Neural progenitor cell (in vitro differentiated cells): ENCODE measurements around the gene JMJD4. TPM values are rescaled to one million over a fixed set of nuclear protein-coding genes. Genes with fewer than 3 reads are reported as not detected.

ENCODE experiments used
- DNase-seq: peaks from one replicate; pipeline ENCODE4 v3.0.0-alpha.2; 2016; ENCODE audit warnings: low spot score
- H2AFZ ChIP-seq: fragments of 200-600 bp; sonication (generic); replicated peaks from 2 replicates; pipeline ENCODE4 v1.6.1; 2016; ENCODE audit warnings: antibody characterized with exemption
- H3F3A ChIP-seq: fragments of 200-600 bp; sonication (generic); 2 replicates; pipeline ENCODE4 v1.6.1; 2016; ENCODE audit warnings: antibody characterized with exemption, low read depth
- H3K27ac ChIP-seq: fragments of 200-600 bp; sonication (generic); 2 replicates; pipeline ENCODE4 v1.5.1; 2016; ENCODE audit warnings: mild to moderate bottlenecking
- H3K27me3 ChIP-seq: fragments of 200-600 bp; sonication (generic); 2 replicates; pipeline ENCODE4 v1.6.1; 2016; ENCODE audit warnings: mild to moderate bottlenecking, moderate library complexity
- H3K36me3 ChIP-seq: fragments of 200-600 bp; sonication (generic); 2 replicates; pipeline ENCODE4 v1.5.1; 2016
- H3K4me1 ChIP-seq: fragments of 200-600 bp; sonication (generic); 2 replicates; pipeline ENCODE4 v1.6.1; 2016; ENCODE audit warnings: mixed run types
- H3K4me2 ChIP-seq: fragments of 200-600 bp; sonication (generic); 2 replicates; pipeline ENCODE4 v1.6.1; 2016
- H3K4me3 ChIP-seq: fragments of 200-600 bp; sonication (generic); 2 replicates; pipeline ENCODE4 v1.5.1; 2016
- H3K79me2 ChIP-seq: fragments of 200-600 bp; sonication (generic); 2 replicates; pipeline ENCODE4 v1.6.1; 2016; ENCODE audit warnings: low read depth
- H3K9ac ChIP-seq: fragments of 200-600 bp; sonication (generic); 2 replicates; pipeline ENCODE4 v1.6.1; 2016
- H3K9me3 ChIP-seq: fragments of 200-600 bp; sonication (generic); 2 replicates; pipeline ENCODE4 v1.5.1; 2016; ENCODE audit warnings: low read depth
- H4K20me1 ChIP-seq: fragments of 200-600 bp; sonication (generic); 2 replicates; pipeline ENCODE4 v1.6.1; 2016; ENCODE audit warnings: low read depth
- H3K27ac Mint-ChIP-seq: 3 replicates; pipeline ENCODE4 v1.8.0; 2021; ENCODE audit warnings: mixed read lengths
- H3K27me3 Mint-ChIP-seq: 2 replicates; pipeline ENCODE4 v1.8.0; 2022; ENCODE audit warnings: low read depth, mild to moderate bottlenecking, inconsistent platforms, moderate library complexity, mixed read lengths; ENCODE audit not compliant: insufficient read depth
- H3K36me3 Mint-ChIP-seq: 3 replicates; pipeline ENCODE4 v1.8.0; 2021; ENCODE audit warnings: mixed read lengths
- H3K4me1 Mint-ChIP-seq: 3 replicates; pipeline ENCODE4 v1.8.0; 2021; ENCODE audit warnings: mixed read lengths
- H3K4me3 Mint-ChIP-seq: 3 replicates; pipeline ENCODE4 v1.8.0; 2021; ENCODE audit warnings: mild to moderate bottlenecking, moderate library complexity, mixed read lengths
- H3K9me3 Mint-ChIP-seq: 3 replicates; pipeline ENCODE4 v1.8.0; 2020; ENCODE audit warnings: mixed read lengths
- EZH2 ChIP-seq: fragments of 200-600 bp; sonication (generic); IDR thresholded peaks from 2 replicates; pipeline ENCODE4 v1.6.1; 2017; ENCODE audit warnings: antibody characterized with exemption, mild to moderate bottlenecking, moderate library complexity
- EZH2phosphoT487 ChIP-seq: fragments of 200-600 bp; sonication (generic); IDR thresholded peaks from 2 replicates; pipeline ENCODE4 v1.6.1; 2017; ENCODE audit warnings: antibody characterized with exemption
- total RNA-seq: library from RNA; depleted of rRNA; stranded (reverse); fragments of >200 nt; gene quantifications from 2 replicates; pipeline ENCODE4 v1.2.3, GENCODE V29; 2015; ENCODE audit warnings: low replicate concordance
- TF ChIP-seq, protein P1 (sequence below): fragments of 200-600 bp; sonication (generic); IDR thresholded peaks from 2 replicates; pipeline ENCODE4 v1.5.1; 2017; ENCODE audit warnings: antibody characterized with exemption, mild to moderate bottlenecking

Gene JMJD4
- total RNA-seq, 1 donor from 2014 or later, result 7.5 TPM

DNA sequence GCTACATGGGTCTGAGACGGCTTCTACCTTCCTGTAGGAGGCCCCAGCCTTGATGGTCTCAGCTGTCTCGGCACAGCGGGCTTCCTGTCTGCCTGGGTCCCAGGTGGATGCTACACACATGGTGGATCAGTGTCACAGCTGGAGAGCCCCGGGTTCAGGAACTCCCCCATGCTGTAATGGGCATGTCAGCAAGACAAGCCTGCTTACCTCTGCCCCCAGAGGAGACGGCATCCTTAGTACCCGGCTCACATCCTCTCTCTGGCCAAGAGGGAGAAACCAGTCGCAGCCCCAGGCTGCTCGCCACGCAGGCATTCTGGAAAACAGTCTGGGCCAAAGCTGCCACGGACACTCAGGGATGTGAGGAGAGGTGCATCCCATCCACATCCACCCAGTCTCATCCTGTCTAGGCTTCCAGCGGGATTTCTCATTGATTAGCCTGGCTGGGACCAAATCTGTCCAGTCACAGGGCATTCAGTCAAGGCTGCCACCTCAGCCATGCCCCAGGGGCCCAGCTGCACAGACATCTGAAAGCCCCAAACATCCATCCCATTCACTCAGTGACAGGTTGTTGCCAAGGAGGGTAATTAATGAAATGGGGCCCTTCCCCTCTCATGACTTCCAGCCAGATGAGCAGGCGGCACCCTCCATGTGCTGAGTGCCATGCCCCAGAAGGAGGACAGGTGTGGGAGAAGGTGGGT lies 10.6 kb upstream of the JMJD4 start:
- peaks cover 4% of the 10 kb centered on the region for H3K36me3 Mint-ChIP-seq
- H3K79me2 ChIP-seq, result peaks cover 81% of the 10 kb centered on the region

DNA sequence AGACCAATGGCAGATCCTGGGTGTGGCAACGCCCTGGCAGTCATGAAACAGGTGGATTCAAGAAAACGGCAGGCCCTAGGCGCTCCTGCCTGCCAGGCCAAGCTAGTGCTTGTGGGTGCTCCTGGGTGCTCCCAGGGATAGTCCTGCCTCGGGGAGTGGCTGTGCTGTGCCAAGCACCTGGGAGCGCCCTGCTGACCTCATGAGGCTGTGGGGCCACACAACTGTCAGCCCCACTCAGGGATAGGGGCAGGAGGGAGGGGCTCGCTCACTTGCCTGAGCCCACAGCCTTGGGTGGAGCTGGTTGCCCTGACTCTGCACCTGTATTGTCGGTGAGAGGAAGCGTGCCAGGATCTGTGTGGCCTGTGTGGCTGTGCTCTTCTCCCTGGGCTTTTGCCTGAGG lies 9.6 kb upstream of the JMJD4 start:
- H3K4me1 Mint-ChIP-seq, result peaks cover 3% of the 10 kb centered on the region
- H3K36me3 Mint-ChIP-seq, result peaks cover 6% of the 10 kb centered on the region
- Histone ChIP-seq H3K4me2 (no peak overlapping the region), H2AFZ (no peak overlapping the region), H3K4me3 (no peak overlapping the region), H3K79me2 (peaks cover 85% of the 10 kb centered on the region), H3K4me1 (no peaks in the 10 kb centered on the region), H3K27me3 (no peaks in the 10 kb centered on the region), H4K20me1 (peaks cover 73% of the 10 kb centered on the region), H3F3A (no peaks in the 10 kb centered on the region), H3K9me3 (no peaks in the 10 kb centered on the region), H3K36me3 (no peaks in the 10 kb centered on the region), H3K27ac (no peak overlapping the region), H3K9ac (no peak overlapping the region)
- no peaks in the 10 kb centered on the region for H3K9me3 Mint-ChIP-seq
- H3K27ac Mint-ChIP-seq, result no peak overlapping the region
- no peak overlapping the region for H3K4me3 Mint-ChIP-seq
- DNase-seq, result no peak
- peaks cover 14% of the 10 kb centered on the region for H3K27me3 Mint-ChIP-seq
- TF ChIP-seq EZH2phosphoT487 (no peak), EZH2 (no peak)
- TF ChIP-seq, protein P1, sequence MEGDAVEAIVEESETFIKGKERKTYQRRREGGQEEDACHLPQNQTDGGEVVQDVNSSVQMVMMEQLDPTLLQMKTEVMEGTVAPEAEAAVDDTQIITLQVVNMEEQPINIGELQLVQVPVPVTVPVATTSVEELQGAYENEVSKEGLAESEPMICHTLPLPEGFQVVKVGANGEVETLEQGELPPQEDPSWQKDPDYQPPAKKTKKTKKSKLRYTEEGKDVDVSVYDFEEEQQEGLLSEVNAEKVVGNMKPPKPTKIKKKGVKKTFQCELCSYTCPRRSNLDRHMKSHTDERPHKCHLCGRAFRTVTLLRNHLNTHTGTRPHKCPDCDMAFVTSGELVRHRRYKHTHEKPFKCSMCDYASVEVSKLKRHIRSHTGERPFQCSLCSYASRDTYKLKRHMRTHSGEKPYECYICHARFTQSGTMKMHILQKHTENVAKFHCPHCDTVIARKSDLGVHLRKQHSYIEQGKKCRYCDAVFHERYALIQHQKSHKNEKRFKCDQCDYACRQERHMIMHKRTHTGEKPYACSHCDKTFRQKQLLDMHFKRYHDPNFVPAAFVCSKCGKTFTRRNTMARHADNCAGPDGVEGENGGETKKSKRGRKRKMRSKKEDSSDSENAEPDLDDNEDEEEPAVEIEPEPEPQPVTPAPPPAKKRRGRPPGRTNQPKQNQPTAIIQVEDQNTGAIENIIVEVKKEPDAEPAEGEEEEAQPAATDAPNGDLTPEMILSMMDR, result no peak

More for the DNA sequence above, 10.6 kb upstream of the JMJD4 start:
- H3K9me3 Mint-ChIP-seq, result no peaks in the 10 kb centered on the region
- no peaks in the 10 kb centered on the region for H3K27me3 ChIP-seq
- no peaks in the 10 kb centered on the region for H3F3A ChIP-seq
- DNase-seq, result no peak
- H3K27ac ChIP-seq, result no peak overlapping the region
- H3K27me3 Mint-ChIP-seq, result peaks cover 13% of the 10 kb centered on the region
- H2AFZ ChIP-seq, result no peak overlapping the region
- H3K9ac ChIP-seq, result no peak overlapping the region
- no peaks in the 10 kb centered on the region for H3K9me3 ChIP-seq
- H3K36me3 ChIP-seq, result no peaks in the 10 kb centered on the region
- H3K4me1 Mint-ChIP-seq, result peaks cover 3% of the 10 kb centered on the region
- no peak overlapping the region for H3K4me3 ChIP-seq
- H3K4me3 Mint-ChIP-seq, result no peak overlapping the region
- TF ChIP-seq EZH2 (no peak), EZH2phosphoT487 (no peak)
- TF ChIP-seq, protein P1, result no peak
- peaks cover 62% of the 10 kb centered on the region for H4K20me1 ChIP-seq
- H3K4me2 ChIP-seq, result no peak overlapping the region
- H3K27ac Mint-ChIP-seq, result no peak overlapping the region
- no peaks in the 10 kb centered on the region for H3K4me1 ChIP-seq

DNA sequence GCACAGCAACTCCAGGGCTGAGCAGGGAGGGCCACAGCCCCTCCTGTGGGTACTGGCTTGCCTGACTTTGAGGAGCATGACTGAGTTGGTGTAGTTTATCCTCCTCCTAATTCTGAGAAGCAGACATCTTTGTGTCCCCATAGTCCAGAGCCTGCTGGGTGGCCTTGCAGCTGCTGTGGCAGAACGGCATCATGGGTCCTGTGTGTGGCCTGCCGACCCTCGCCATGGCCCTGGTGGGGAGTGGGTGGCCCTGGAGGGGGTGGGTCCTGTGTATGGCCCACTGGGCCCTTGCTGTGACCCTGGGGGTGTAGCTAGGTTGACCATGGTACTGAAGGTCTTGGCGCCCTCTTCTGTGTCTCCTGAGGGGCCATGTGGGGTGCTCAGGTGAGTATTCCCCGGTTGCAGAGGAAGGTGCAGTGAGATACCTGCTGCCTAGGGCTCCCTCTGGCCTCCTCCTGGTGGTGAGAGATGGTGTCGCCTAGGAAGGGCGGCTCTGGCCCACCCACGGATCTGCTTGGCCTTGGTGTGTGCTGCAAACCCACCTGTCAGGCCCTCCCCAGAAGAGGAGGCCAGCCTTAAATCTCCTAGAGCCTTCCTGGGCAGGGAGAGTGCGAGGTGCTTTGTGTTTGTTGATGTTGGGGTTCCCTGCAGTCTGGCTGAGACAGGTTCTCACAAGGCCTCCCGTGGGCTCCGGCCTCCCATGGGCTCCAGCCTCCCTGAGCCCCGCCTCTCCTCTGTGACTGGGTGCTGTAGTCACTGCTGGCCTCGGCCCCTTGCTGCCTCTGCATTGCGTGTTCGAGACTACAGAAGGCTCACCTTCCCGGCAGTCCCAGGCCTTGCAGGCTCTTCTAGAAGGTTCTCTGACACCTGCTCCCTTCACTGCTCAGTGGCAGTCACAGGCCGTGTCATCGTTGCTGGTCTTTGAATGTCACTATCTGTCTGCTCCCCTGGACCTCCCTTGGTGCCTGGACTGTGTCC lies 7.9 kb upstream of the JMJD4 start:
- no peak overlapping the region for H3K4me3 Mint-ChIP-seq
- no peak overlapping the region for H3K27ac Mint-ChIP-seq
- H3K4me1 ChIP-seq, result no peaks in the 10 kb centered on the region
- H3K36me3 ChIP-seq, result no peaks in the 10 kb centered on the region
- H3K9ac ChIP-seq, result no peak overlapping the region
- DNase-seq, result no peak
- H3K79me2 ChIP-seq, result peaks cover 90% of the 10 kb centered on the region
- H3K27ac ChIP-seq, result no peak overlapping the region
- H3K4me3 ChIP-seq, result no peak overlapping the region
- no peak overlapping the region for H3K4me2 ChIP-seq
- H3K27me3 ChIP-seq, result no peaks in the 10 kb centered on the region
- TF ChIP-seq EZH2phosphoT487 (no peak), EZH2 (no peak)
- TF ChIP-seq, protein P1, result no peak
- peaks cover 14% of the 10 kb centered on the region for H3K27me3 Mint-ChIP-seq
- H3K4me1 Mint-ChIP-seq, result peaks cover 3% of the 10 kb centered on the region
- peaks cover 4% of the 10 kb centered on the region for H3K36me3 Mint-ChIP-seq
- no peaks in the 10 kb centered on the region for H3K9me3 Mint-ChIP-seq
- H3K9me3 ChIP-seq, result no peaks in the 10 kb centered on the region
- H3F3A ChIP-seq, result no peaks in the 10 kb centered on the region
- no peak overlapping the region for H2AFZ ChIP-seq
- H4K20me1 ChIP-seq, result peaks cover 80% of the 10 kb centered on the region
